ENCODE measurements around the gene DPEP1. TPM values are rescaled to one million over a fixed set of nuclear protein-coding genes. Genes with fewer than 3 reads are reported as not detected.
"Not testable (repeated sequence)": the region's sequence is repeated elsewhere in the genome, so short reads cannot be mapped to it uniquely, and the experiment has no call there.

DPEP1 gene
- total RNA-seq, 1 donor from 2014 or later, result 0.13 TPM

- ATAC-seq (peak; percentile 75), DNase-seq (ENCODE audit: low spot score) (no peak)
Measured at GRCh38 chr16:89615596-89616090, 2.2 kb downstream of the DPEP1 start.

- DNase-seq (ENCODE audit: low spot score), result no peak
- no peak for ATAC-seq
Measured at GRCh38 chr16:89616623-89617022, 3.2 kb downstream of the DPEP1 start.

- DNase-seq (ENCODE audit: low spot score) (no peak), ATAC-seq (no peak)
Measured at GRCh38 chr16:89617036-89617435, 3.6 kb downstream of the DPEP1 start.

- ATAC-seq, result no peak
- no peak for DNase-seq (ENCODE audit: low spot score)
Measured at GRCh38 chr16:89618109-89618998, 4.9 kb downstream of the DPEP1 start.

- ATAC-seq, result no peak
Measured at GRCh38 chr16:89619840-89620239, 6.4 kb downstream of the DPEP1 start.

GRCh38 chr16:89620406-89620841 is 7.0 kb downstream of the DPEP1 start:
- ATAC-seq (no peak), DNase-seq (ENCODE audit: low spot score) (no peak)

More at GRCh38 chr16:89619840-89620239, 6.4 kb downstream of the DPEP1 start:
- DNase-seq (ENCODE audit: low spot score), result no peak

- DNase-seq (ENCODE audit: low spot score) (no peak), ATAC-seq (no peak)
Measured at GRCh38 chr16:89621136-89621697, 7.8 kb downstream of the DPEP1 start.

GRCh38 chr16:89621698-89622409 is 8.4 kb downstream of the DPEP1 start:
- ATAC-seq, result no peak
- DNase-seq (ENCODE audit: low spot score), result no peak

- ATAC-seq (peak; percentile 35), DNase-seq (ENCODE audit: low spot score) (no peak)
Measured at GRCh38 chr16:89623511-89624261, 10.2 kb downstream of the DPEP1 start.

GRCh38 chr16:89624777-89625761 is 11.6 kb downstream of the DPEP1 start:
- no peak for ATAC-seq
- DNase-seq (ENCODE audit: low spot score), result no peak

GRCh38 chr16:89629827-89630610 is 16.6 kb downstream of the DPEP1 start:
- ATAC-seq (no peak), DNase-seq (ENCODE audit: low spot score) (no peak)

- no peak for DNase-seq (ENCODE audit: low spot score)
- ATAC-seq, result peak; percentile 75
Measured at GRCh38 chr16:89633064-89633631, 19.7 kb downstream of the DPEP1 start.

GRCh38 chr16:89634463-89635385 is 21.3 kb downstream of the DPEP1 start:
- not testable (repeated sequence) for ATAC-seq; DNase-seq (ENCODE audit: low spot score)

- no peak for ATAC-seq
- no peak for DNase-seq (ENCODE audit: low spot score)
Measured at GRCh38 chr16:89636663-89637062, 23.2 kb downstream of the DPEP1 start.

GRCh38 chr16:89637379-89637778 is 23.9 kb downstream of the DPEP1 start:
- ATAC-seq (no peak), DNase-seq (ENCODE audit: low spot score) (no peak)

- no peak for DNase-seq (ENCODE audit: low spot score)
- ATAC-seq, result no peak
Measured at GRCh38 chr16:89638455-89638854, 25.0 kb downstream of the DPEP1 start.

GRCh38 chr16:89639385-89639784 is 25.9 kb downstream of the DPEP1 start:
- DNase-seq (ENCODE audit: low spot score) (no peak), ATAC-seq (no peak)
